ENCODE results near the gene CTTN. TPM values are rescaled to one million over a fixed set of nuclear protein-coding genes. Genes with fewer than 3 reads are reported as not detected.

CTTN gene
- total RNA-seq, 4 donors from 2014 or later = 253 to 417 (median 342) TPM

GRCh38 chr11:70360211-70360610 lies 38.1 kb upstream of the CTTN start:
- H3K4me1 ChIP-seq = peaks cover 0 to 3% (median 0%) of the 10 kb centered on the region in 4 donors
- no peaks in the 10 kb centered on the region for H3K9me3 ChIP-seq
- H3K27me3 ChIP-seq = no peaks in the 10 kb centered on the region
- TF ChIP-seq EP300 (IDR thresholded peaks at IDR 0.05) = no peak
- TF ChIP-seq, protein P1, sequence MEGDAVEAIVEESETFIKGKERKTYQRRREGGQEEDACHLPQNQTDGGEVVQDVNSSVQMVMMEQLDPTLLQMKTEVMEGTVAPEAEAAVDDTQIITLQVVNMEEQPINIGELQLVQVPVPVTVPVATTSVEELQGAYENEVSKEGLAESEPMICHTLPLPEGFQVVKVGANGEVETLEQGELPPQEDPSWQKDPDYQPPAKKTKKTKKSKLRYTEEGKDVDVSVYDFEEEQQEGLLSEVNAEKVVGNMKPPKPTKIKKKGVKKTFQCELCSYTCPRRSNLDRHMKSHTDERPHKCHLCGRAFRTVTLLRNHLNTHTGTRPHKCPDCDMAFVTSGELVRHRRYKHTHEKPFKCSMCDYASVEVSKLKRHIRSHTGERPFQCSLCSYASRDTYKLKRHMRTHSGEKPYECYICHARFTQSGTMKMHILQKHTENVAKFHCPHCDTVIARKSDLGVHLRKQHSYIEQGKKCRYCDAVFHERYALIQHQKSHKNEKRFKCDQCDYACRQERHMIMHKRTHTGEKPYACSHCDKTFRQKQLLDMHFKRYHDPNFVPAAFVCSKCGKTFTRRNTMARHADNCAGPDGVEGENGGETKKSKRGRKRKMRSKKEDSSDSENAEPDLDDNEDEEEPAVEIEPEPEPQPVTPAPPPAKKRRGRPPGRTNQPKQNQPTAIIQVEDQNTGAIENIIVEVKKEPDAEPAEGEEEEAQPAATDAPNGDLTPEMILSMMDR (IDR thresholded peaks at IDR 0.05) = no peak
- TF ChIP-seq POLR2A (IDR thresholded peaks at IDR 0.05) = no peak
- peaks cover 0 to 97% (median 31%) of the 10 kb centered on the region in 3 donors for H3K36me3 ChIP-seq
- no peak overlapping the region for H3K4me3 ChIP-seq
- H3K27ac ChIP-seq = no peak overlapping the region
- DNase-seq (ENCODE audit: low spot score in 2 of 2) = no peak
- 74 to 80% methylated on average over 6 of the region's 6 CpGs for WGBS, 2 donors

- Histone ChIP-seq H3K27me3 (no peaks in the 10 kb centered on the region), H3K9me3 (no peaks in the 10 kb centered on the region), H3K4me1 (peaks cover 0 to 3% (median 0%) of the 10 kb centered on the region in 4 donors), H3K4me3 (no peak overlapping the region), H3K36me3 (peaks cover 0 to 79% (median 17%) of the 10 kb centered on the region in 3 donors), H3K27ac (peak overlapping the region in 1 of 4 donors; percentile 12)
- DNase-seq (ENCODE audit: low spot score in 2 of 2) = no peak
- 58 to 63% methylated on average over 2 of the region's 2 CpGs for WGBS, 2 donors
- TF ChIP-seq, protein P1 (IDR thresholded peaks at IDR 0.05) = no peak
- TF ChIP-seq POLR2A (IDR thresholded peaks at IDR 0.05) (no peak), EP300 (IDR thresholded peaks at IDR 0.05) (no peak)
Observed at GRCh38 chr11:70364178-70364577, 34.2 kb upstream of the CTTN start.

DNA sequence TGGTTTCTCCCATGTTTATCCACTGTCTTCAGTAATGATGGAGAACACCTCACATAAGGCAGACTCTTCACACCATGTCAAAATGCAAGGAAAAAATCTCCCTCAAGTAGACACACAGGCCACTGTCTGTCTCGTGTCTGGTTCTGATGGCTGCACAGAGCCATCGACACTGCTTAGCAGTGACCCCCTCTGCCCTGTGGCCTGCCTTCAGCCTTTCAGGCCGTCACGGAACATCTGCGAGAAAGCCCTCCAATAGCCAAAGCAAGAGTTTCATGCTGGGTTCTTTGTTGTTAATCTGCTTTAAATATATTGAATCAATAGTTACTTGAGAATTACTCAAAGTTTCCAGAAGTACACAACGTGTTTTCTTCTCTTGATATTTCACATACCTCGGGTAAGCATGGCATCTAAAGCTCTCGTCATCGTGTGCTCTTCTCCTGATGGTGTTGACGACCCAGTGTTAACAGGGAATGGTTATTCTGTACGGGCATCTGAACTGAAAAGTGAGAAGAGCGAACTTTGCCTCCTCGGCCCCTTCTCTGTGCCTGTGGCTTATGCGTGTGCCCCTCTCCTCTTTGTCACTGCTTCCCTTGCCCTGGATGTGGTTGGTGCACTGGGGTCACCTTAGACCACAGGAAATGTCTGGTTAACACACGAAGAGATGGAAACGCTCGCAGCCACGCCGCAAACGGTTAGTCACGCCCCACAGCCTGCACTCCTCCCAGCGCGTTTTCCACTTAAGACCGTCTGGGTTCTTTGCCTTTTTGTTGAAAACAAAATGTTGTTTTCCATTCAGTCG lies 33.4 kb upstream of the CTTN start:
- DNase-seq (ENCODE audit: low spot score in 2 of 2) = no peak
- H3K27me3 ChIP-seq = no peaks in the 10 kb centered on the region
- H3K9me3 ChIP-seq = no peaks in the 10 kb centered on the region
- peaks cover 0 to 72% (median 17%) of the 10 kb centered on the region in 3 donors for H3K36me3 ChIP-seq
- H3K4me3 ChIP-seq = no peak overlapping the region
- no peak overlapping the region for H3K27ac ChIP-seq
- WGBS, 2 donors = 74 to 80% methylated on average over 25 of the region's 25 CpGs
- TF ChIP-seq EP300 (IDR thresholded peaks at IDR 0.05) = no peak
- no peak for TF ChIP-seq POLR2A (IDR thresholded peaks at IDR 0.05)
- TF ChIP-seq, protein P1 (IDR thresholded peaks at IDR 0.05) = no peak
- H3K4me1 ChIP-seq = peaks cover 0 to 3% (median 0%) of the 10 kb centered on the region in 4 donors

GRCh38 chr11:70365544-70365927 lies 32.8 kb upstream of the CTTN start:
- DNase-seq (ENCODE audit: low spot score in 2 of 2) = no peak
- Histone ChIP-seq H3K27ac (no peak overlapping the region), H3K36me3 (peaks cover 0 to 69% (median 17%) of the 10 kb centered on the region in 3 donors), H3K9me3 (no peaks in the 10 kb centered on the region), H3K4me1 (peaks cover 0 to 3% (median 0%) of the 10 kb centered on the region in 4 donors), H3K27me3 (no peaks in the 10 kb centered on the region), H3K4me3 (no peak overlapping the region)
- 88 to 92% methylated on average over 3 of the region's 3 CpGs for WGBS, 2 donors
- TF ChIP-seq, protein P1 (IDR thresholded peaks at IDR 0.05) = no peak
- TF ChIP-seq POLR2A (IDR thresholded peaks at IDR 0.05) = no peak
- TF ChIP-seq EP300 (IDR thresholded peaks at IDR 0.05) = no peak

DNA sequence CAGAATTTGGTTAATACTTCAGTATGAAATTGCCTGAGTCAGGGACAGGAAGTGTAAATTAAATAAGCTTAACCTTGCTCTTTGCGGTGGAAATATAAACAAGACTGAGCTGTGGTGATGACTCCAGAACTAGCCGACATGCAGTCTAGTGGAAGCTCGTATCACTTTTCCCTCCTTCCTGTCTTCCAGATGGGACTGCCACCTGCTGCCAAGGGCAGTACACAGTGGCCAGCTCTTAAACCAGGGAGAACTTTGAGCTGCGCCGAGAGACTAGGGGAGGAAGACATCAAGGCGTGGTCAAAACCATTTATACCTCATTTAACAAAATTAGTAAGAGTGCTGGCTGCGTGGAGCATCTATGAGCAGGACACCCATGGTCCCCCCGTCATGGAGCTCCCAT lies 31.3 kb upstream of the CTTN start:
- Histone ChIP-seq H3K27ac (no peak overlapping the region), H3K4me1 (peaks cover 0 to 3% (median 0%) of the 10 kb centered on the region in 4 donors), H3K4me3 (no peak overlapping the region), H3K27me3 (no peaks in the 10 kb centered on the region), H3K36me3 (peaks cover 0 to 54% (median 12%) of the 10 kb centered on the region in 3 donors), H3K9me3 (no peaks in the 10 kb centered on the region)
- TF ChIP-seq EP300 (IDR thresholded peaks at IDR 0.05) = no peak
- TF ChIP-seq, protein P1 (IDR thresholded peaks at IDR 0.05) = no peak
- TF ChIP-seq POLR2A (IDR thresholded peaks at IDR 0.05) = no peak
- no peak for DNase-seq (ENCODE audit: low spot score in 2 of 2)
- WGBS, 2 donors = 77 to 85% methylated on average over 8 of the region's 8 CpGs

All from tibial nerve (tissue), 4 donors.